CD14-positive monocyte (primary cell): Measurements from ENCODE around the gene ZNF738. TPM values are rescaled to one million over a fixed set of nuclear protein-coding genes. Genes with fewer than 3 reads are reported as not detected.

Experiments used
- DNase-seq, 3 donors: peaks; one replicate each; pipeline ENCODE4 v3.0.0-alpha.2; 2011 to 2022
- H2AFZ ChIP-seq: 2 replicates; pipeline ENCODE4 v1.6.0; 2012; ENCODE audit warnings: mild to moderate bottlenecking, low read depth, low read length, inconsistent platforms; ENCODE audit not compliant: insufficient read depth, poor library complexity, severe bottlenecking
- H3K27ac ChIP-seq, 2 donors: 1 replicate in 1 of 2; 2 replicates in 1 of 2; pipeline ENCODE4 v1.5.1; 2012 to 2013; ENCODE audit warnings: low read length in 2 of 2, control low read depth in 1 of 2, inconsistent platforms in 1 of 2, low read depth in 1 of 2, mild to moderate bottlenecking in 1 of 2
- H3K27me3 ChIP-seq, 2 donors: one replicate each; pipeline versions ENCODE4 v1.6.0 to v1.6.1; 2011 to 2013; ENCODE audit warnings: low read length in 2 of 2; ENCODE audit not compliant: control insufficient read depth in 2 of 2, insufficient read depth in 2 of 2
- H3K36me3 ChIP-seq, 2 donors: replicated peaks in 1 of 2; 1 replicate in 1 of 2; 2 replicates in 1 of 2; pipeline versions ENCODE4 v1.5.1 to v1.6.1; 2012 to 2013; ENCODE audit warnings: low read length in 2 of 2, control low read depth in 1 of 2, inconsistent platforms in 1 of 2, mild to moderate bottlenecking in 1 of 2; ENCODE audit not compliant: insufficient read depth in 2 of 2, control insufficient read depth in 1 of 2
- H3K4me1 ChIP-seq, 2 donors: 1 replicate in 1 of 2; 2 replicates in 1 of 2; pipeline versions ENCODE4 v1.5.1 to v1.6.1; 2012 to 2013; ENCODE audit warnings: low read length in 2 of 2, control low read depth in 1 of 2, inconsistent platforms in 1 of 2, mild to moderate bottlenecking in 1 of 2, moderate library complexity in 1 of 2; ENCODE audit not compliant: insufficient read depth in 2 of 2, control insufficient read depth in 1 of 2
- H3K4me2 ChIP-seq: replicated peaks from 2 replicates; pipeline ENCODE3; 2012; ENCODE audit warnings: low read length, moderate library complexity, mild to moderate bottlenecking; ENCODE audit not compliant: poor library complexity, severe bottlenecking; ENCODE audit errors: extremely low read depth
- H3K4me3 ChIP-seq, 3 experiments: fragments of 200-600 bp in 1 of 3; sonication (generic) in 1 of 3; replicated peaks in 1 of 3; 1 replicate in 2 of 3; 2 replicates in 1 of 3; pipeline ENCODE4 v1.5.1; 2011 to 2013; ENCODE audit warnings: low read length in 3 of 3, mild to moderate bottlenecking in 3 of 3, control low read depth in 2 of 3, low read depth in 2 of 3, inconsistent platforms in 1 of 3, moderate library complexity in 1 of 3
- H3K79me2 ChIP-seq: 2 replicates; pipeline ENCODE4 v1.6.0; 2012; ENCODE audit warnings: mild to moderate bottlenecking, control low read depth, inconsistent platforms, low read length, moderate library complexity; ENCODE audit not compliant: insufficient read depth
- H3K9ac ChIP-seq: 2 replicates; pipeline ENCODE4 v1.6.0; 2017; ENCODE audit warnings: low read length, mild to moderate bottlenecking; ENCODE audit not compliant: insufficient read depth, poor library complexity, severe bottlenecking
- H3K9me3 ChIP-seq, 2 donors: replicated peaks in 1 of 2; 1 replicate in 1 of 2; 2 replicates in 1 of 2; pipeline versions ENCODE4 v1.5.1 to v1.6.1; 2012 to 2013; ENCODE audit warnings: low read length in 2 of 2, control low read depth in 1 of 2; ENCODE audit not compliant: control insufficient read depth in 1 of 2, insufficient read depth in 1 of 2
- H4K20me1 ChIP-seq: 2 replicates; pipeline ENCODE4 v1.6.0; 2012; ENCODE audit warnings: mild to moderate bottlenecking, low read length, control low read depth, moderate library complexity; ENCODE audit not compliant: insufficient read depth
- H3K27ac Mint-ChIP-seq, 7 donors: one replicate each; pipeline ENCODE4 v1.8.0; 2020; ENCODE audit warnings: mild to moderate bottlenecking in 7 of 7, mixed read lengths in 7 of 7, moderate library complexity in 6 of 7, inconsistent platforms in 2 of 7
- H3K27me3 Mint-ChIP-seq, 3 donors: one replicate each; pipeline ENCODE4 v1.8.0; 2021 to 2022; ENCODE audit warnings: low read depth in 3 of 3, mild to moderate bottlenecking in 3 of 3, mixed read lengths in 3 of 3, moderate library complexity in 3 of 3, inconsistent platforms in 1 of 3
- H3K36me3 Mint-ChIP-seq, 2 donors: one replicate each; pipeline ENCODE4 v1.8.0; 2020; ENCODE audit warnings: mixed read lengths in 2 of 2, inconsistent platforms in 1 of 2, mild to moderate bottlenecking in 1 of 2
- H3K4me1 Mint-ChIP-seq: one replicate; pipeline ENCODE4 v1.8.0; 2020; ENCODE audit warnings: mild to moderate bottlenecking, mixed read lengths
- H3K4me3 Mint-ChIP-seq, 2 donors: one replicate each; pipeline ENCODE4 v1.8.0; 2020; ENCODE audit warnings: mild to moderate bottlenecking in 2 of 2, mixed read lengths in 2 of 2, moderate library complexity in 1 of 2
- H3K9me3 Mint-ChIP-seq, 7 donors: one replicate each; pipeline ENCODE4 v1.8.0; 2020 to 2022; ENCODE audit warnings: mixed read lengths in 7 of 7, mild to moderate bottlenecking in 6 of 7, moderate library complexity in 6 of 7, inconsistent platforms in 2 of 7
- WGBS: methylation state at CpG from one replicate; pipeline ENCODE4 v1.1.5; 2013; ENCODE audit warnings: missing lambda C conversion rate; ENCODE audit not compliant: insufficient coverage; 5-methylcytosine and 5-hydroxymethylcytosine counted together
- intact Hi-C, 2 donors: fragments of 100-400 bp; cut with micrococcal nuclease; formaldehyde crosslinking; loops; one replicate each; pipeline versions ENCODE4 v1.15.0 to v1.15.1; 2023
- polyA plus RNA-seq, 3 donors: library from polyadenylated mRNA; depleted of rRNA in 1 of 3; unstranded in 2 of 3; stranded (reverse) in 1 of 3; fragments of 300-500 nt in 2 of 3; fragments of >200 nt in 1 of 3; fragmentation: Illumina TruSeq in 2 of 3; gene quantifications; 1 replicate in 2 of 3; 2 replicates in 1 of 3; pipeline ENCODE4 v1.2.3, GENCODE V29; 2012 to 2021
- TF ChIP-seq, protein P1 (sequence below): fragments of 200-600 bp; IDR thresholded peaks from one replicate; pipeline ENCODE4 v1.8.0; 2022; ENCODE audit warnings: antibody characterized with exemption, mild to moderate bottlenecking

ZNF738 gene
- polyA plus RNA-seq, 3 donors = 3.5 to 5.0 (median 4.0) TPM

DNA sequence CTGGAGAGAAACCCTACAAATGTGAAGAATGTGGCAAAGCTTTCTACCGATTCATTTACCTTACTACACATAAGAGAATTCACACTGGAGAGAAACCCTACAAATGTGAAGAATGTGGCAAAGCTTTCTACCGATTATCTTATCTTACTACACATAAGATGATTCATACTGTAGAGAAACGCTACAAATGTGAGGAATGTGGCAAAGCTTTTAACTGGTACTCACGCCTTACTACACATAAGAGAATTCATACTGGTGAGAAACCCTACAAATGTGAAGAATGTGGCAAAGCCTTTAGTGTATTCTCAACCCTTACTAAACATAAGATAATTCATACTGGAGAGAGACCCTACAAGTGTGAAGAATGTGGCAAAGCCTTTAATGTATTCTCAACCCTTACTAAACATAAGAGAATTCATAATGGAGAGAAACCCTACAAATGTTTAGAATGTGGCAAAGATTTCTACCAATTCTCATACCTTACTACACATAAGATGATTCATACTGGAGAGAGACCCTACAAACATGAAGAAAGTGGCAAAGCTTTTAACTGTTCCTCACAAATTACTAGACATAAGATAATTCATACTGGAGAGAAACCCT is 25.3 kb downstream of the ZNF738 start:
- Histone ChIP-seq H4K20me1 (no peaks in the 10 kb centered on the region), H3K27ac (no peak overlapping the region), H2AFZ (no peak overlapping the region), H3K4me3 (peak overlapping the region in 1 of 3 experiments; percentile 28), H3K9me3 (peaks cover 45 to 97% of the 10 kb centered on the region in 2 donors), H3K4me1 (no peaks in the 10 kb centered on the region), H3K9ac (no peak overlapping the region), H3K79me2 (no peaks in the 10 kb centered on the region), H3K4me2 (no peak overlapping the region), H3K36me3 (peaks cover 3 to 36% of the 10 kb centered on the region in 2 donors), H3K27me3 (no peaks in the 10 kb centered on the region)
- H3K4me3 Mint-ChIP-seq = no peak overlapping the region
- no peaks in the 10 kb centered on the region for H3K4me1 Mint-ChIP-seq
- WGBS = no CpG with 5 or more reads among the region's 4 CpGs
- H3K27ac Mint-ChIP-seq = no peak overlapping the region
- intact Hi-C loops = no loop called here
- peaks cover 0 to 1% (median 0%) of the 10 kb centered on the region in 3 donors for H3K27me3 Mint-ChIP-seq
- DNase-seq = no peak
- TF ChIP-seq, protein P1, sequence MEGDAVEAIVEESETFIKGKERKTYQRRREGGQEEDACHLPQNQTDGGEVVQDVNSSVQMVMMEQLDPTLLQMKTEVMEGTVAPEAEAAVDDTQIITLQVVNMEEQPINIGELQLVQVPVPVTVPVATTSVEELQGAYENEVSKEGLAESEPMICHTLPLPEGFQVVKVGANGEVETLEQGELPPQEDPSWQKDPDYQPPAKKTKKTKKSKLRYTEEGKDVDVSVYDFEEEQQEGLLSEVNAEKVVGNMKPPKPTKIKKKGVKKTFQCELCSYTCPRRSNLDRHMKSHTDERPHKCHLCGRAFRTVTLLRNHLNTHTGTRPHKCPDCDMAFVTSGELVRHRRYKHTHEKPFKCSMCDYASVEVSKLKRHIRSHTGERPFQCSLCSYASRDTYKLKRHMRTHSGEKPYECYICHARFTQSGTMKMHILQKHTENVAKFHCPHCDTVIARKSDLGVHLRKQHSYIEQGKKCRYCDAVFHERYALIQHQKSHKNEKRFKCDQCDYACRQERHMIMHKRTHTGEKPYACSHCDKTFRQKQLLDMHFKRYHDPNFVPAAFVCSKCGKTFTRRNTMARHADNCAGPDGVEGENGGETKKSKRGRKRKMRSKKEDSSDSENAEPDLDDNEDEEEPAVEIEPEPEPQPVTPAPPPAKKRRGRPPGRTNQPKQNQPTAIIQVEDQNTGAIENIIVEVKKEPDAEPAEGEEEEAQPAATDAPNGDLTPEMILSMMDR = no peak
- H3K36me3 Mint-ChIP-seq = peaks cover 20 to 29% of the 10 kb centered on the region in 2 donors
- H3K9me3 Mint-ChIP-seq = peaks cover 41 to 90% (median 83%) of the 10 kb centered on the region in 7 donors

DNA sequence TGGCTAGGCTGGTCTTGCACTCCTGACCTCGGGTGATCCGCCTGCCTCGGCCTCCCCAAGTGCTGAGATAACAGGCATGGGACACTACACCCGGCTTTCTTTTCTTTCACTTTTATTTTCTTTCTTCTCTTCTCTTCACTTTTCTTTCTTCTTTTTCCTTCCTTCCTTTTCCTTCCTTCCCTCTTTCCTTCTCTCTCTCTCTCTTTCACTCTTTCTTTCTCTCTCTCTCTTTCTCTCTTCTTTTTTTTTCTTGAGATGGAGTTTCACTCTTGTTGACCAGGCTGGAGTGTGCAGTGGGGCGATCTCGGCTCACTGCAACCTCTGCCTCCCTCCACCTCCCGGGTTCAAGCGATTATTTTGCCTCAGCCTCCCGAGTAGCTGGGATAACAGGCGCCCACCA is 37.3 kb downstream of the ZNF738 start:
- Histone ChIP-seq H3K79me2 (peaks cover 36% of the 10 kb centered on the region), H3K4me1 (peaks cover 9 to 14% of the 10 kb centered on the region in 2 donors), H3K36me3 (peaks cover 13 to 19% of the 10 kb centered on the region in 2 donors), H2AFZ (no peak overlapping the region), H4K20me1 (no peaks in the 10 kb centered on the region), H3K4me2 (no peak overlapping the region), H3K9ac (no peak overlapping the region), H3K27me3 (no peaks in the 10 kb centered on the region), H3K4me3 (peak overlapping the region in 1 of 3 experiments; percentile 91), H3K9me3 (peaks cover 44 to 59% of the 10 kb centered on the region in 2 donors), H3K27ac (no peak overlapping the region)
- intact Hi-C loops = no loop called here
- Mint-ChIP-seq H3K27ac (peak overlapping the region in 1 of 7 donors; percentile 69), H3K4me3 (no peak overlapping the region), H3K27me3 (no peaks in the 10 kb centered on the region), H3K9me3 (peaks cover 23 to 76% (median 64%) of the 10 kb centered on the region in 7 donors), H3K36me3 (peaks cover 20 to 28% of the 10 kb centered on the region in 2 donors), H3K4me1 (peaks cover 14% of the 10 kb centered on the region)
- TF ChIP-seq, protein P1 = no peak
- WGBS = 100% methylated on average over 4 of the region's 10 CpGs
- no peak for DNase-seq
